Suprapubic skin (tissue), 4 donors: ENCODE measurements around the gene CHST14. TPM values are rescaled to one million over a fixed set of nuclear protein-coding genes. Genes with fewer than 3 reads are reported as not detected.

Experiments
- DNase-seq, 2 donors: peaks; one replicate each; pipeline ENCODE4 v3.0.0-alpha.2; 2019; ENCODE audit warnings: low spot score in 2 of 2
- H3K27ac ChIP-seq: fragments of 200-600 bp; sonication (generic); one replicate; pipeline ENCODE4 v1.5.1; 2019
- H3K27me3 ChIP-seq: fragments of 200-600 bp; sonication (generic); one replicate; pipeline ENCODE4 v1.5.1; 2019
- H3K36me3 ChIP-seq: fragments of 200-600 bp; sonication (generic); one replicate; pipeline ENCODE4 v1.5.1; 2019
- H3K4me1 ChIP-seq: fragments of 200-600 bp; sonication (generic); one replicate; pipeline ENCODE4 v1.5.1; 2019
- H3K4me3 ChIP-seq: fragments of 200-600 bp; sonication (generic); one replicate; pipeline ENCODE4 v1.5.1; 2019; ENCODE audit warnings: mild to moderate bottlenecking
- H3K9me3 ChIP-seq: fragments of 200-600 bp; sonication (generic); one replicate; pipeline ENCODE4 v1.5.1; 2019
- EP300 ChIP-seq: sonication (generic); formaldehyde crosslinking; IDR thresholded peaks from one replicate; pipeline ENCODE4 v1.6.1; 2017; ENCODE audit warnings: antibody characterized with exemption
- POLR2A ChIP-seq, 2 donors: fragments of 450-650 bp; IDR thresholded peaks; one replicate each; pipeline ENCODE4 v1.6.1; 2017; ENCODE audit warnings: antibody characterized with exemption in 2 of 2, mild to moderate bottlenecking in 2 of 2, moderate library complexity in 2 of 2
- POLR2AphosphoS5 ChIP-seq, 3 donors: sonication (generic); formaldehyde crosslinking; IDR thresholded peaks; one replicate each; pipeline ENCODE4 v1.6.1; 2017; ENCODE audit warnings: antibody characterized with exemption in 3 of 3
- WGBS: methylation state at CpG from one replicate; pipeline ENCODE4 v1.1.5; 2018; 5-methylcytosine and 5-hydroxymethylcytosine counted together
- total RNA-seq, 4 donors: library from RNA; depleted of rRNA; stranded (reverse); fragments of >200 nt; gene quantifications; one replicate each; pipeline ENCODE4 v1.1.0, GENCODE V29; 2016
- TF ChIP-seq, protein P1 (sequence below), 2 donors: fragments of 200-600 bp in 1 of 2; fragments of 450-650 bp in 1 of 2; sonication (generic) in 1 of 2; IDR thresholded peaks; one replicate each; pipeline ENCODE4 v1.5.1; 2016 to 2019; ENCODE audit warnings: antibody characterized with exemption in 2 of 2, mild to moderate bottlenecking in 1 of 2, moderate library complexity in 1 of 2

The CHST14 gene
- total RNA-seq, 4 donors from 2014 or later: 6.9 to 13.6 (median 8.3) TPM

DNA sequence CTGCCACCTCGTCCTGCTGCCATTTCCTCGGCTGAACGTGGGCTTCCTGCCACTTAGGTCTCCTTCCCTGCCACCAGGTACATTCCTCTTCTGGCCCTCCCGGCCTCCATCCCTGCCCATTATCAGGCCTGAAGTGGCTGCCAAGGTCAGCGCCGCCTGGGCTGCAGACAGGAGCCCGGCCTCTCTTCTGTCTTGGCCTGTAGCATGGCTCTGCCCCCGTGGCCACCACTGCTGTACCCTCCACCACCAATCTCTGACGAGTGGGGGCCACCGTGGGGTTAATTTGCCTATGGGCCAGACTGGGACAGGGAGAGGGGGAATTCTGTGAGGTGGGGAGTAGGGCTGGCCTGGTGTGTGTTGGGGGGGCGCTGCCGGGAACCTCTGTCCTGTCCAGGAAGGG, 32.1 kb upstream of the CHST14 start:
- Histone ChIP-seq H3K27me3 (peaks cover 26% of the 10 kb centered on the region), H3K27ac (no peak overlapping the region), H3K36me3 (no peaks in the 10 kb centered on the region), H3K4me1 (peaks cover 60% of the 10 kb centered on the region), H3K4me3 (no peak overlapping the region), H3K9me3 (no peaks in the 10 kb centered on the region)
- DNase-seq: no peak
- TF ChIP-seq EP300 (no peak), POLR2A (IDR thresholded peaks at IDR 0.05) (no peak), POLR2AphosphoS5 (IDR thresholded peaks at IDR 0.05) (no peak)
- TF ChIP-seq, protein P1, sequence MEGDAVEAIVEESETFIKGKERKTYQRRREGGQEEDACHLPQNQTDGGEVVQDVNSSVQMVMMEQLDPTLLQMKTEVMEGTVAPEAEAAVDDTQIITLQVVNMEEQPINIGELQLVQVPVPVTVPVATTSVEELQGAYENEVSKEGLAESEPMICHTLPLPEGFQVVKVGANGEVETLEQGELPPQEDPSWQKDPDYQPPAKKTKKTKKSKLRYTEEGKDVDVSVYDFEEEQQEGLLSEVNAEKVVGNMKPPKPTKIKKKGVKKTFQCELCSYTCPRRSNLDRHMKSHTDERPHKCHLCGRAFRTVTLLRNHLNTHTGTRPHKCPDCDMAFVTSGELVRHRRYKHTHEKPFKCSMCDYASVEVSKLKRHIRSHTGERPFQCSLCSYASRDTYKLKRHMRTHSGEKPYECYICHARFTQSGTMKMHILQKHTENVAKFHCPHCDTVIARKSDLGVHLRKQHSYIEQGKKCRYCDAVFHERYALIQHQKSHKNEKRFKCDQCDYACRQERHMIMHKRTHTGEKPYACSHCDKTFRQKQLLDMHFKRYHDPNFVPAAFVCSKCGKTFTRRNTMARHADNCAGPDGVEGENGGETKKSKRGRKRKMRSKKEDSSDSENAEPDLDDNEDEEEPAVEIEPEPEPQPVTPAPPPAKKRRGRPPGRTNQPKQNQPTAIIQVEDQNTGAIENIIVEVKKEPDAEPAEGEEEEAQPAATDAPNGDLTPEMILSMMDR (IDR thresholded peaks at IDR 0.05): no peak
- WGBS: 69% methylated on average over 7 of the region's 12 CpGs

DNA sequence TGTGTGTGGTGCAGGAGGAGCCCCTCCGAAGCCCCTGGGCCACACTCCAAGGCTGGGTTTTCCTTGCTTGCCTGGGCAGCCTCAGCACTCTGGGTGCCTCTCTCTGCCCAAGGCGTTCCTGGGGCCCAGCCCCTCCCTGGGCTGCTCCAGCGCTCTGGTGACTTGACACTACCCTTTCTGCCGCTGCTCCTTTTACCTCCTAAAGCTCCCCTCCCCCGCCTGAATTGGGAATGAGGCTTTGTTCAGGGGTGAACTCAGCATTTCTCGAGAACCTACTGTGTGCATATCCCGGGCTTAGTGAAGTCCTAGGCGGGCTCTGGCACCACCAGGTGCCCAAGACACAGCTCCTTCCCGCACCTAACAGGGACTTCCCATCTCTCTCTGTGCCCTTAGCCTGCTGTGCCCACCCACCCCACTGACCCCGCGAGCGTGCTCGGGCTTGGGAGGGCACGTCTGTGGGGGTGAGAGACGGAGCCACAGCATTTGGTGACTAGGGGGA, 31.3 kb upstream of the CHST14 start:
- DNase-seq: no peak
- WGBS: 6% methylated on average over 5 of the region's 15 CpGs
- peaks cover 26% of the 10 kb centered on the region for H3K27me3 ChIP-seq
- no peak overlapping the region for H3K27ac ChIP-seq
- peaks cover 60% of the 10 kb centered on the region for H3K4me1 ChIP-seq
- H3K9me3 ChIP-seq: no peaks in the 10 kb centered on the region
- no peaks in the 10 kb centered on the region for H3K36me3 ChIP-seq
- H3K4me3 ChIP-seq: peak overlapping the region; percentile 93
- no peak for TF ChIP-seq EP300
- TF ChIP-seq POLR2AphosphoS5 (IDR thresholded peaks at IDR 0.05): no peak
- no peak for TF ChIP-seq POLR2A (IDR thresholded peaks at IDR 0.05)
- TF ChIP-seq, protein P1 (IDR thresholded peaks at IDR 0.05): no peak

DNA sequence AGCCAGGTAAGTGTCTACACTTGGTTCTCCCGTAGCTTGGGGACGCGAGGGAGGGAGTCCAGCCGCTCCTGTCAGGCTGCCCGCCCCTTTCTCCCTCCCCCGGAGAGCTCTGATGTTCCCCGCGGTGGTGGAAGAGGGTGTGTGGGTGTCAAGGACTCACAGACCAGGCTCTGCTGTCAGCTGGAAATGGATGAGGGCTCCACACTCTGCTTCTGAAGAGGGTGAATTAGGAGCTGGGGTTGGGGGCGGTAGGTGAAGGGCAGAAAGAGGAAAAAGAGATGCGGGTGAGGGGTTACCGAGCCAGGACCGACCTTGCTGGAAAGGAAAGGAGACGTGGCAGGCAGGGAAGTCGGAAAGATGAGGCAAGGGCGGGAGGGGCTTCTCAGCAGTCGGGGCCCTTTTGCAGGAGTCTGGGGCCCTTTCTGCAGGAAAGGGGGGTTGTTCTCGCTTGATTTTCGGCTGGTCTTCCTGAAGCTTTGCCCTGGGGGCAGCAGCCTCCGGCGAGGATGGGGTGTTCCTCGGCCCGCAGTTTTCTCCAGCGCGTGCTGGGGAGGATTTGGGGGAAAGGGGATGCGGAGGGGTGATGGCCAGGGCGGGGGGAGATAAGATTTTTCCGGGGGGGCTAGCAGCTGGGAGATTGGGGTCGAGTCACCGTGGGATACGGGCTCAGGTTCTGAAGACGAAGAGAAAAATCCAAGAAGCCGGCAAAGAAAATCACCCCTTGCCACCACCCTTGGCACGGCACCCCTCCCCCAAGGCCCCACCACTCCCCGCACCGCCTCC, 30.6 kb upstream of the CHST14 start:
- no peak for DNase-seq
- TF ChIP-seq EP300 (no peak), POLR2AphosphoS5 (IDR thresholded peaks at IDR 0.05) (no peak), POLR2A (IDR thresholded peaks at IDR 0.05) (no peak)
- TF ChIP-seq, protein P1 (IDR thresholded peaks at IDR 0.05): no peak

DNA sequence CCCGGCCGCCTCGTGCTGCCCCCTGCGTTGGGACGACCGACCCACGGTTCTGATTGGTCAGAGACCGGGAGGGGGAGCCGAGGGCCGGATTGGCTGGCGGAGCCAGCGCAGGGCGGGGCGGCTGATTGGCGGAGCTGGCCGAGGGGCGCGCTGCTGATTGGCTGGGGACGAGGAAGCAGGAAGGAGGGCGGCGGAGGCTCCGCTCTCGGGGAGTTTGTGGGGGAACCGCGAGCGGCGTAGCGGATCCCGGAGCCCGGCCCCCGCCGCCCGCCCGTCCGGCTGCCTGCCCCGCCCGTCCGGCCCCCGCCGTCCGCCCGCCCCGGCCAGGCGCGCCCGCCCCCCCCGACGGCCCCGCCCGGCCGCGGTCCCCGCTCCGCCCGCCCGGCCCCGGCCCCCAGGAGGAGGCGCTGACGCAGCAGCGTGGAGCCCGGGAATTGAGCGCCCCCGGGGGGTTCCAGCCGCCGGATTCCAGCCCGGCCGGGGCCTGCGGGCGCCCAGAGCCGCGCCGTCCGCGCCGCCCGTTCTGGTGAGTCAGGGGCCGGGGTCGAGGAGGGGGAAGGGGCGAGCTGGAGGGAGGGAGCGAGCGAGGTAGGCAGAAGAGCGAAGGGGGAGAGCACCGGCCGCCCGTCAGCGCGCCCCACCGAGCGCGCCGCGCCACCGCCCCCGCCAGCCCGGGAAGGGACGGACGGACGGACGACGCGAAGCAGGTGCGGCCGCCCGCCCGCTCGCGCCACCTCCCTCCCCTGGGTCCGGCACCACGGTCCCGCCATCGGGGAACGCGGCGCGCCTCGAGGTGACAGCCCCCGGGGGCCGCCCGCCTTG, 29.8 kb upstream of the CHST14 start, which contains the start of gene BAHD1:
TSS of gene BAHD1 (plus strand) at position 211 of the 822 bp plus-strand sequence. CDS start 17,512 bp downstream, outside the sequence.
- peaks cover 63% of the 10 kb centered on the region for H3K4me1 ChIP-seq
- no peak for TF ChIP-seq EP300
- TF ChIP-seq POLR2AphosphoS5 (IDR thresholded peaks at IDR 0.05): no peak
- TF ChIP-seq, protein P1 (IDR thresholded peaks at IDR 0.05): no peak
- TF ChIP-seq POLR2A (IDR thresholded peaks at IDR 0.05): no peak
- peak; percentile 97 to 98 for DNase-seq
- peak within 1 kb of the TSS; percentile 8 for H3K27ac ChIP-seq
- no peaks in the 10 kb centered on the region for H3K9me3 ChIP-seq
- peak within 1 kb of the TSS; percentile 93 for H3K4me3 ChIP-seq
- under 1% methylated on average over 41 of the region's 119 CpGs for WGBS
- H3K36me3 ChIP-seq: no peaks in the 10 kb centered on the region
- peaks cover 18% of the 10 kb centered on the region for H3K27me3 ChIP-seq

More for the DNA sequence above, 30.6 kb upstream of the CHST14 start:
- peaks cover 26% of the 10 kb centered on the region for H3K27me3 ChIP-seq
- H3K36me3 ChIP-seq: no peaks in the 10 kb centered on the region
- H3K27ac ChIP-seq: no peak overlapping the region
- H3K4me3 ChIP-seq: peak overlapping the region; percentile 93
- H3K9me3 ChIP-seq: no peaks in the 10 kb centered on the region
- under 1% methylated on average over 28 of the region's 35 CpGs for WGBS
- peaks cover 60% of the 10 kb centered on the region for H3K4me1 ChIP-seq
